GM23338 (cell line): ENCODE measurements around the gene GRAMD1B.

ENCODE experiments used
- CREB1 ChIP-seq: fragments of 250-450 bp; sonication (Bioruptor Pico); IDR thresholded peaks from 2 replicates; pipeline ENCODE4 v1.5.0; 2020; ENCODE audit warnings: low read depth, mild to moderate bottlenecking, moderate library complexity
- EZH2 ChIP-seq: fragments of 200-600 bp; sonication (generic); IDR thresholded peaks from one replicate; pipeline ENCODE4 v1.8.0; 2017; ENCODE audit warnings: antibody characterized with exemption, mild to moderate bottlenecking, low read depth; ENCODE audit not compliant: unreplicated experiment
- EZH2phosphoT487 ChIP-seq: fragments of 200-600 bp; sonication (generic); IDR thresholded peaks from one replicate; pipeline ENCODE4 v1.8.1; 2018; ENCODE audit warnings: antibody characterized with exemption; ENCODE audit not compliant: unreplicated experiment
- JUNB ChIP-seq: IDR thresholded peaks from one replicate; pipeline ENCODE4 v1.6.1; 2016; ENCODE audit warnings: antibody characterized with exemption; ENCODE audit not compliant: unreplicated experiment
- POLR2AphosphoS5 ChIP-seq: IDR thresholded peaks from 2 replicates; pipeline ENCODE4 v1.6.1; 2016; ENCODE audit warnings: antibody characterized with exemption, low read depth
- REST ChIP-seq: IDR thresholded peaks from one replicate; pipeline ENCODE4 v1.6.1; 2018; ENCODE audit warnings: antibody characterized with exemption; ENCODE audit not compliant: unreplicated experiment
- TF ChIP-seq, protein P1 (sequence below), 2 experiments: fragments of 200-600 bp in 1 of 2; sonication (generic) in 1 of 2; conservative IDR thresholded peaks; 2 replicates each; pipeline versions ENCODE4 v1.5.1 to v1.6.1; 2016 to 2017; ENCODE audit warnings: antibody characterized with exemption in 2 of 2, low read depth in 2 of 2, mild to moderate bottlenecking in 2 of 2, moderate library complexity in 1 of 2
- TF ChIP-seq, protein P2 (sequence below): fragments of 250-450 bp; sonication (Bioruptor Pico); IDR thresholded peaks from 2 replicates; pipeline ENCODE4 v1.5.0; 2020; ENCODE audit warnings: mild to moderate bottlenecking, moderate library complexity

GRCh38 chr11:123608371-123608770 lies 178.3 kb downstream of the GRAMD1B start:
- TF ChIP-seq EZH2 (no peak), REST (no peak), POLR2AphosphoS5 (no peak), CREB1 (CRISPR knock-in tag) (no peak), EZH2phosphoT487 (no peak), JUNB (no peak)
- TF ChIP-seq, protein P1, sequence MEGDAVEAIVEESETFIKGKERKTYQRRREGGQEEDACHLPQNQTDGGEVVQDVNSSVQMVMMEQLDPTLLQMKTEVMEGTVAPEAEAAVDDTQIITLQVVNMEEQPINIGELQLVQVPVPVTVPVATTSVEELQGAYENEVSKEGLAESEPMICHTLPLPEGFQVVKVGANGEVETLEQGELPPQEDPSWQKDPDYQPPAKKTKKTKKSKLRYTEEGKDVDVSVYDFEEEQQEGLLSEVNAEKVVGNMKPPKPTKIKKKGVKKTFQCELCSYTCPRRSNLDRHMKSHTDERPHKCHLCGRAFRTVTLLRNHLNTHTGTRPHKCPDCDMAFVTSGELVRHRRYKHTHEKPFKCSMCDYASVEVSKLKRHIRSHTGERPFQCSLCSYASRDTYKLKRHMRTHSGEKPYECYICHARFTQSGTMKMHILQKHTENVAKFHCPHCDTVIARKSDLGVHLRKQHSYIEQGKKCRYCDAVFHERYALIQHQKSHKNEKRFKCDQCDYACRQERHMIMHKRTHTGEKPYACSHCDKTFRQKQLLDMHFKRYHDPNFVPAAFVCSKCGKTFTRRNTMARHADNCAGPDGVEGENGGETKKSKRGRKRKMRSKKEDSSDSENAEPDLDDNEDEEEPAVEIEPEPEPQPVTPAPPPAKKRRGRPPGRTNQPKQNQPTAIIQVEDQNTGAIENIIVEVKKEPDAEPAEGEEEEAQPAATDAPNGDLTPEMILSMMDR (conservative IDR thresholded peaks at IDR 0.05; ENCODE audit: low read depth in 2 of 2) = no peak
- TF ChIP-seq, protein P2, sequence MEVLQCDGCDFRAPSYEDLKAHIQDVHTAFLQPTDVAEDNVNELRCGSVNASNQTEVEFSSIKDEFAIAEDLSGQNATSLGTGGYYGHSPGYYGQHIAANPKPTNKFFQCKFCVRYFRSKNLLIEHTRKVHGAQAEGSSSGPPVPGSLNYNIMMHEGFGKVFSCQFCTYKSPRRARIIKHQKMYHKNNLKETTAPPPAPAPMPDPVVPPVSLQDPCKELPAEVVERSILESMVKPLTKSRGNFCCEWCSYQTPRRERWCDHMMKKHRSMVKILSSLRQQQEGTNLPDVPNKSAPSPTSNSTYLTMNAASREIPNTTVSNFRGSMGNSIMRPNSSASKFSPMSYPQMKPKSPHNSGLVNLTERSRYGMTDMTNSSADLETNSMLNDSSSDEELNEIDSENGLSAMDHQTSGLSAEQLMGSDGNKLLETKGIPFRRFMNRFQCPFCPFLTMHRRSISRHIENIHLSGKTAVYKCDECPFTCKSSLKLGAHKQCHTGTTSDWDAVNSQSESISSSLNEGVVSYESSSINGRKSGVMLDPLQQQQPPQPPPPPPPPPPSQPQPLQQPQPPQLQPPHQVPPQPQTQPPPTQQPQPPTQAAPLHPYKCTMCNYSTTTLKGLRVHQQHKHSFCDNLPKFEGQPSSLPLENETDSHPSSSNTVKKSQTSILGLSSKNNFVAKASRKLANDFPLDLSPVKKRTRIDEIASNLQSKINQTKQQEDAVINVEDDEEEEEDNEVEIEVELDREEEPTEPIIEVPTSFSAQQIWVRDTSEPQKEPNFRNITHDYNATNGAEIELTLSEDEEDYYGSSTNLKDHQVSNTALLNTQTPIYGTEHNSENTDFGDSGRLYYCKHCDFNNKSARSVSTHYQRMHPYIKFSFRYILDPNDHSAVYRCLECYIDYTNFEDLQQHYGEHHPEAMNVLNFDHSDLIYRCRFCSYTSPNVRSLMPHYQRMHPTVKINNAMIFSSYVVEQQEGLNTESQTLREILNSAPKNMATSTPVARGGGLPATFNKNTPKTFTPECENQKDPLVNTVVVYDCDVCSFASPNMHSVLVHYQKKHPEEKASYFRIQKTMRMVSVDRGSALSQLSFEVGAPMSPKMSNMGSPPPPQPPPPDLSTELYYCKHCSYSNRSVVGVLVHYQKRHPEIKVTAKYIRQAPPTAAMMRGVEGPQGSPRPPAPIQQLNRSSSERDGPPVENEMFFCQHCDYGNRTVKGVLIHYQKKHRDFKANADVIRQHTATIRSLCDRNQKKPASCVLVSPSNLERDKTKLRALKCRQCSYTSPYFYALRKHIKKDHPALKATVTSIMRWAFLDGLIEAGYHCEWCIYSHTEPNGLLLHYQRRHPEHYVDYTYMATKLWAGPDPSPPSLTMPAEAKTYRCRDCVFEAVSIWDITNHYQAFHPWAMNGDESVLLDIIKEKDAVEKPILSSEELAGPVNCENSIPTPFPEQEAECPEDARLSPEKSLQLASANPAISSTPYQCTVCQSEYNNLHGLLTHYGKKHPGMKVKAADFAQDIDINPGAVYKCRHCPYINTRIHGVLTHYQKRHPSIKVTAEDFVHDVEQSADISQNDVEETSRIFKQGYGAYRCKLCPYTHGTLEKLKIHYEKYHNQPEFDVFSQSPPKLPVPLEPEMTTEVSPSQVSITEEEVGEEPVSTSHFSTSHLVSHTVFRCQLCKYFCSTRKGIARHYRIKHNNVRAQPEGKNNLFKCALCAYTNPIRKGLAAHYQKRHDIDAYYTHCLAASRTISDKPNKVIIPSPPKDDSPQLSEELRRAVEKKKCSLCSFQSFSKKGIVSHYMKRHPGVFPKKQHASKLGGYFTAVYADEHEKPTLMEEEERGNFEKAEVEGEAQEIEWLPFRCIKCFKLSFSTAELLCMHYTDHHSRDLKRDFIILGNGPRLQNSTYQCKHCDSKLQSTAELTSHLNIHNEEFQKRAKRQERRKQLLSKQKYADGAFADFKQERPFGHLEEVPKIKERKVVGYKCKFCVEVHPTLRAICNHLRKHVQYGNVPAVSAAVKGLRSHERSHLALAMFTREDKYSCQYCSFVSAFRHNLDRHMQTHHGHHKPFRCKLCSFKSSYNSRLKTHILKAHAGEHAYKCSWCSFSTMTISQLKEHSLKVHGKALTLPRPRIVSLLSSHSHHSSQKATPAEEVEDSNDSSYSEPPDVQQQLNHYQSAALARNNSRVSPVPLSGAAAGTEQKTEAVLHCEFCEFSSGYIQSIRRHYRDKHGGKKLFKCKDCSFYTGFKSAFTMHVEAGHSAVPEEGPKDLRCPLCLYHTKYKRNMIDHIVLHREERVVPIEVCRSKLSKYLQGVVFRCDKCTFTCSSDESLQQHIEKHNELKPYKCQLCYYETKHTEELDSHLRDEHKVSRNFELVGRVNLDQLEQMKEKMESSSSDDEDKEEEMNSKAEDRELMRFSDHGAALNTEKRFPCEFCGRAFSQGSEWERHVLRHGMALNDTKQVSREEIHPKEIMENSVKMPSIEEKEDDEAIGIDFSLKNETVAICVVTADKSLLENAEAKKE (CRISPR knock-in tag) = no peak
